B cell (primary cell): ENCODE results near the gene OTOP2. TPM values are rescaled to one million over a fixed set of nuclear protein-coding genes. Genes with fewer than 3 reads are reported as not detected.

Experiments
- ATAC-seq: fragments of 200-7000 bp; cut with Tn5 transposase; one replicate; pipeline ENCODE4 v1.10.0; 2021; ENCODE audit warnings: low read depth, mild to moderate bottlenecking, moderate number of reproducible peaks, moderate library complexity
- CTCF ChIA-PET: fragments of 350-600 bp; sonication (Branson Sonifier 250); formaldehyde crosslinking; loops from one replicate; lab custom pipeline; 2021; ENCODE audit warnings: antibody characterized with exemption, inconsistent platforms; lab: Charles Lee
- POLR2A ChIA-PET: fragments of 350-600 bp; sonication (Branson Sonifier 250); formaldehyde crosslinking; loops from one replicate; lab custom pipeline; 2021; ENCODE audit warnings: antibody characterized with exemption; lab: Charles Lee
- DNase-seq: peaks from one replicate; pipeline ENCODE4 v3.0.0; 2013
- H2AFZ ChIP-seq: 2 replicates; pipeline ENCODE4 v1.6.1; 2012; ENCODE audit warnings: mild to moderate bottlenecking, low read depth, low read length; ENCODE audit not compliant: insufficient read depth, poor library complexity, severe bottlenecking
- H3K27ac ChIP-seq, 2 donors: 1 replicate in 1 of 2; 2 replicates in 1 of 2; pipeline ENCODE4 v1.5.1; 2012 to 2013; ENCODE audit warnings: low read length in 2 of 2, mild to moderate bottlenecking in 2 of 2, moderate library complexity in 1 of 2
- H3K27me3 ChIP-seq, 4 experiments: fragments of 200-600 bp in 1 of 4; sonication (generic) in 1 of 4; replicated peaks in 1 of 4; 1 replicate in 2 of 4; 2 replicates in 2 of 4; pipeline versions ENCODE4 v1.6.1 to v1.7.0; 2013 to 2016; ENCODE audit warnings: low read length in 3 of 4, mild to moderate bottlenecking in 2 of 4, mixed read lengths in 1 of 4, moderate library complexity in 1 of 4; ENCODE audit not compliant: insufficient read depth in 4 of 4, control insufficient read depth in 3 of 4; ENCODE audit errors: control extremely low read depth in 1 of 4
- H3K36me3 ChIP-seq, 2 experiments: replicated peaks in 1 of 2; 1 replicate in 1 of 2; 2 replicates in 1 of 2; pipeline versions ENCODE4 v1.6.1 to v1.7.1; 2013; ENCODE audit warnings: low read length in 1 of 2; ENCODE audit not compliant: insufficient read depth in 2 of 2, control insufficient read depth in 1 of 2; ENCODE audit errors: control extremely low read depth in 1 of 2, extremely low read depth in 1 of 2
- H3K4me1 ChIP-seq, 2 donors: fragments of 200-600 bp in 1 of 2; sonication (generic) in 1 of 2; 1 replicate in 1 of 2; 2 replicates in 1 of 2; pipeline versions ENCODE4 v1.5.1 to v1.6.1; 2013 to 2017; ENCODE audit warnings: low read length in 2 of 2; ENCODE audit not compliant: control insufficient read depth in 2 of 2, insufficient read depth in 2 of 2
- H3K4me2 ChIP-seq: replicated peaks from 2 replicates; pipeline ENCODE3; 2012; ENCODE audit warnings: mild to moderate bottlenecking, low read depth, low read length; ENCODE audit not compliant: poor library complexity, severe bottlenecking
- H3K4me3 ChIP-seq, 5 experiments: fragments of 200-600 bp in 1 of 5; sonication (generic) in 1 of 5; 1 replicate in 3 of 5; 2 replicates in 2 of 5; pipeline versions ENCODE4 v1.5.1 to v1.7.0; 2011 to 2016; ENCODE audit warnings: low read length in 4 of 5, mild to moderate bottlenecking in 4 of 5, low read depth in 2 of 5, control low read depth in 1 of 5, moderate library complexity in 1 of 5; ENCODE audit not compliant: insufficient read depth in 1 of 5; ENCODE audit errors: control extremely low read depth in 1 of 5, extremely low read depth in 1 of 5
- H3K79me2 ChIP-seq: fragments of 200-600 bp; sonication (generic); one replicate; pipeline ENCODE4 v1.6.0; 2016; ENCODE audit warnings: low read length; ENCODE audit not compliant: control insufficient read depth, insufficient read depth
- H3K9ac ChIP-seq: fragments of 200-600 bp; sonication (generic); 2 replicates; pipeline ENCODE4 v1.6.1; 2017; ENCODE audit warnings: mild to moderate bottlenecking, low read length, moderate library complexity
- H3K9me3 ChIP-seq, 3 donors: one replicate each; pipeline versions ENCODE4 v1.6.1 to v1.7.1; 2013; ENCODE audit warnings: low read length in 2 of 3; ENCODE audit not compliant: control insufficient read depth in 2 of 3, insufficient read depth in 1 of 3; ENCODE audit errors: control extremely low read depth in 1 of 3
- H4K20me1 ChIP-seq: 2 replicates; pipeline ENCODE4 v1.6.0; 2012; ENCODE audit warnings: mild to moderate bottlenecking, low read length; ENCODE audit not compliant: insufficient read depth, control insufficient read depth, poor library complexity, severe bottlenecking
- H3K27ac Mint-ChIP-seq: one replicate; pipeline ENCODE4 v1.8.0; 2021; ENCODE audit warnings: mixed read lengths
- H3K27me3 Mint-ChIP-seq: one replicate; pipeline ENCODE4 v1.8.0; 2021; ENCODE audit warnings: mixed read lengths
- H3K4me1 Mint-ChIP-seq: one replicate; pipeline ENCODE4 v1.8.0; 2021; ENCODE audit warnings: mixed read lengths
- H3K4me3 Mint-ChIP-seq: one replicate; pipeline ENCODE4 v1.8.0; 2021; ENCODE audit warnings: mixed read lengths
- H3K9me3 Mint-ChIP-seq: one replicate; pipeline ENCODE4 v1.8.0; 2022; ENCODE audit warnings: mixed read lengths; ENCODE audit not compliant: insufficient read depth
- CTCF ChIP-seq: fragments of 200-600 bp; IDR thresholded peaks from one replicate; pipeline ENCODE4 v1.8.0; 2022; ENCODE audit warnings: antibody characterized with exemption, mild to moderate bottlenecking
- EZH2 ChIP-seq: IDR thresholded peaks from 2 replicates; pipeline ENCODE4 v1.6.1; 2012; ENCODE audit warnings: borderline replicate concordance, low read depth, mild to moderate bottlenecking, moderate library complexity, low read length; ENCODE audit not compliant: insufficient read depth, poor library complexity, severe bottlenecking
- WGBS: methylation state at CpG from one replicate; pipeline ENCODE4 v1.1.5; 2013; ENCODE audit warnings: missing lambda C conversion rate; ENCODE audit not compliant: insufficient coverage; 5-methylcytosine and 5-hydroxymethylcytosine counted together
- intact Hi-C: fragments of 100-400 bp; cut with micrococcal nuclease; formaldehyde crosslinking; loops from one replicate; pipeline ENCODE4 v1.10.0; 2022
- polyA plus RNA-seq: library from polyadenylated mRNA; depleted of rRNA; stranded (reverse); fragments of >200 nt; gene quantifications from 2 replicates; pipeline ENCODE4 v1.2.3, GENCODE V29; 2012
- total RNA-seq, 2 donors: library from RNA; stranded (reverse); fragments of 120-200 nt in 1 of 2; gene quantifications; 1 replicate in 1 of 2; 2 replicates in 1 of 2; pipeline versions ENCODE4 v1.2.3 to v1.2.4, GENCODE V29; 2013 to 2022

The OTOP2 gene
- total and polyA plus RNA-seq, 2 donors (not counting 1 experiment from before 2014, with no cell fraction given): not detected

DNA sequence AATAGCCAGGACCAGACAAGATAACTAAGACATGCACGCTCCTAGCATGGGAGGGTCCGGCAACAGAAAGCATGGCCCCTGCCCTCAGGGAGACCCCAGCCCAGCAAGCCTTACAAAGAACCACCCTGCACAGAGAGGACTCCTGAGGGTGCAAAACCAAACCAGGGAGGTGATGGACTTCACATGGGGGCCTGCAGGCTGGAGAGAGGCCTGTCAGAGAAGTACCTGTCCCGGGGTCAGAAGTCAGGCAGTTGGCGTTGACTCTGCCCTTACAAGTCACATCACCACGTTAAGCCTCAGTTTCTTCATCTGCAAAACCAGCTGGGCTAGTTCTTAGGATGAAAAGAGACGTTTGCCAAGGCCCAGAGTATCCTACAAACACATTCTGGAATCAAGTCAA, 4.7 kb downstream of the OTOP2 start:
- peaks cover 0 to 11% (median 0%) of the 10 kb centered on the region in 3 donors for H3K9me3 ChIP-seq
- no peaks in the 10 kb centered on the region for H4K20me1 ChIP-seq
- no peaks in the 10 kb centered on the region for H3K36me3 ChIP-seq
- H3K4me3 ChIP-seq: no peak overlapping the region
- no peak overlapping the region for H3K4me2 ChIP-seq
- no peak overlapping the region for H3K4me3 Mint-ChIP-seq
- CTCF ChIA-PET: no interaction called here
- no peak for ATAC-seq
- peaks cover 72% of the 10 kb centered on the region for H3K27me3 Mint-ChIP-seq
- H3K27ac ChIP-seq: no peak overlapping the region
- no peak overlapping the region for H2AFZ ChIP-seq
- intact Hi-C loops: no loop called here
- H3K9me3 Mint-ChIP-seq: no peaks in the 10 kb centered on the region
- H3K4me1 Mint-ChIP-seq: peaks cover 10% of the 10 kb centered on the region
- H3K27ac Mint-ChIP-seq: no peak overlapping the region
- WGBS: 93% methylated on average over 4 of the region's 6 CpGs
- POLR2A ChIA-PET: no interaction called here
- H3K9ac ChIP-seq: no peak overlapping the region
- TF ChIP-seq CTCF (no peak), EZH2 (no peak)
- DNase-seq: no peak
- peaks cover 0 to 52% (median 19%) of the 10 kb centered on the region in 4 experiments for H3K27me3 ChIP-seq
- no peaks in the 10 kb centered on the region for H3K79me2 ChIP-seq
- H3K4me1 ChIP-seq: peaks cover 10 to 11% of the 10 kb centered on the region in 2 donors

- TF ChIP-seq CTCF: no peak
- TF ChIP-seq EZH2: no peak
- DNase-seq (no peak), ATAC-seq (no peak)
- Mint-ChIP-seq H3K4me1 (no peaks in the 10 kb centered on the region), H3K27ac (no peak overlapping the region), H3K27me3 (peaks cover 64% of the 10 kb centered on the region), H3K9me3 (no peaks in the 10 kb centered on the region), H3K4me3 (no peak overlapping the region)
- intact Hi-C loops: no loop called here
- Histone ChIP-seq H3K4me1 (no peaks in the 10 kb centered on the region), H3K27ac (no peak overlapping the region), H3K79me2 (no peaks in the 10 kb centered on the region), H3K9me3 (no peaks in the 10 kb centered on the region), H2AFZ (no peak overlapping the region), H3K9ac (no peak overlapping the region), H3K27me3 (peaks cover 0 to 43% (median 7%) of the 10 kb centered on the region in 4 experiments), H3K4me2 (no peak overlapping the region), H3K4me3 (no peak overlapping the region), H3K36me3 (no peaks in the 10 kb centered on the region), H4K20me1 (no peaks in the 10 kb centered on the region)
- WGBS: 96% methylated on average over 23 of the region's 24 CpGs
- CTCF ChIA-PET: no interaction called here
- POLR2A ChIA-PET: no interaction called here
Measured at GRCh38 chr17:74930535-74931036, 6.5 kb downstream of the OTOP2 start.
